ENCODE results near the gene RNF167. TPM values are rescaled to one million over a fixed set of nuclear protein-coding genes. Genes with fewer than 3 reads are reported as not detected.

The RNF167 gene
- polyA plus RNA-seq, 1 experiment: 69.9 TPM

- H3K36me3 ChIP-seq (ENCODE audit: control insufficient read depth, insufficient read depth, low read length): peaks cover 9% of the 10 kb centered on the region
- ChIA-PET CTCF (no interaction called here), POLR2A (interaction anchor here (0.6 kb wide), 1 partner anchor 17 kb away, joined by 3 read pairs; no protein-coding TSS in a partner anchor)
- peak overlapping the region; percentile 92 for H3K4me3 ChIP-seq (ENCODE audit: low read depth, low read length)
- TF ChIP-seq CTCF (IDR thresholded peaks at IDR 0.05; ENCODE audit: insufficient read depth, low read depth, low read length): no peak
- no peaks in the 10 kb centered on the region for H3K27me3 ChIP-seq (ENCODE audit: control insufficient read depth, insufficient read depth, low read length)
- no peak for DNase-seq (ENCODE audit: low read depth)
These were observed 10.1 kb downstream of the RNF167 start for GRCh38 chr17:4950075-4950745.

GRCh38 chr17:4950746-4951204 lies 10.7 kb downstream of the RNF167 start, which contains the start of gene ENO3:
Gene ENO3, plus strand, starts transcription at chr17:4951119. Its CDS starts 711 bp downstream, at chr17:4951830.
- ChIA-PET POLR2A (interaction anchor here (1.3 kb wide), 1 partner anchor 11 kb away, joined by 3 read pairs; the partner anchor contains the start of genes RNF167 and SLC25A11), CTCF (no interaction called here)
- peaks cover 4% of the 10 kb centered on the region for H3K36me3 ChIP-seq (ENCODE audit: control insufficient read depth, insufficient read depth, low read length)
- TF ChIP-seq CTCF (IDR thresholded peaks at IDR 0.05; ENCODE audit: insufficient read depth, low read depth, low read length): no peak
- H3K27me3 ChIP-seq (ENCODE audit: control insufficient read depth, insufficient read depth, low read length): no peaks in the 10 kb centered on the region
- peak within 1 kb of the TSS; percentile 92 for H3K4me3 ChIP-seq (ENCODE audit: low read depth, low read length)
- no peak for DNase-seq (ENCODE audit: low read depth)

GRCh38 chr17:4951486-4951885 lies 11.4 kb downstream of the RNF167 start:
- CTCF ChIA-PET: interaction anchor here (1.6 kb wide), 1 partner anchor 12 kb away, joined by 4 read pairs; no protein-coding TSS in a partner anchor
- no peaks in the 10 kb centered on the region for H3K27me3 ChIP-seq (ENCODE audit: control insufficient read depth, insufficient read depth, low read length)
- DNase-seq (ENCODE audit: low read depth): no peak
- no peak for TF ChIP-seq CTCF (IDR thresholded peaks at IDR 0.05; ENCODE audit: insufficient read depth, low read depth, low read length)
- POLR2A ChIA-PET: interaction anchor here (1.3 kb wide), 1 partner anchor 12 kb away, joined by 3 read pairs; the partner anchor contains the start of genes RNF167 and SLC25A11
- H3K36me3 ChIP-seq (ENCODE audit: control insufficient read depth, insufficient read depth, low read length): no peaks in the 10 kb centered on the region
- no peak overlapping the region for H3K4me3 ChIP-seq (ENCODE audit: low read depth, low read length)

- POLR2A ChIA-PET: interaction anchor here (0.6 kb wide), 1 partner anchor 11 kb away, joined by 3 read pairs; no protein-coding TSS in a partner anchor
- CTCF ChIA-PET: interaction anchor here (0.7 to 2.1 kb wide), 4 partner anchors 8 to 50 kb away, joined by 3 to 8 read pairs (median 4); partner anchors contain the start of genes RNF167, SLC25A11 and SPAG7
These were observed 13.4 kb downstream of the RNF167 start for GRCh38 chr17:4953451-4953961.

More at GRCh38 chr17:4953451-4953961, 13.4 kb downstream of the RNF167 start:
- H3K36me3 ChIP-seq (ENCODE audit: control insufficient read depth, insufficient read depth, low read length): 0 out of 2 replicates have a peak, but pooled peaks cover 1% of the 10 kb centered on the region
- TF ChIP-seq CTCF (IDR thresholded peaks at IDR 0.05; ENCODE audit: insufficient read depth, low read depth, low read length): no peak
- H3K27me3 ChIP-seq (ENCODE audit: control insufficient read depth, insufficient read depth, low read length): no peaks in the 10 kb centered on the region
- H3K4me3 ChIP-seq (ENCODE audit: low read depth, low read length): no peak overlapping the region
- DNase-seq (ENCODE audit: low read depth): no peak
